Left hindlimb (tissue), 1 donor: ENCODE data around the gene PMM1.
"Not testable (repeated sequence)": the region's sequence is repeated elsewhere in the genome, so short reads cannot be mapped to it uniquely, and the experiment has no call there.

ENCODE experiments used
- DNase-seq: peaks from one replicate; pipeline ENCODE4 v3.0.0-alpha.2; 2018

The PMM1 gene

DNA sequence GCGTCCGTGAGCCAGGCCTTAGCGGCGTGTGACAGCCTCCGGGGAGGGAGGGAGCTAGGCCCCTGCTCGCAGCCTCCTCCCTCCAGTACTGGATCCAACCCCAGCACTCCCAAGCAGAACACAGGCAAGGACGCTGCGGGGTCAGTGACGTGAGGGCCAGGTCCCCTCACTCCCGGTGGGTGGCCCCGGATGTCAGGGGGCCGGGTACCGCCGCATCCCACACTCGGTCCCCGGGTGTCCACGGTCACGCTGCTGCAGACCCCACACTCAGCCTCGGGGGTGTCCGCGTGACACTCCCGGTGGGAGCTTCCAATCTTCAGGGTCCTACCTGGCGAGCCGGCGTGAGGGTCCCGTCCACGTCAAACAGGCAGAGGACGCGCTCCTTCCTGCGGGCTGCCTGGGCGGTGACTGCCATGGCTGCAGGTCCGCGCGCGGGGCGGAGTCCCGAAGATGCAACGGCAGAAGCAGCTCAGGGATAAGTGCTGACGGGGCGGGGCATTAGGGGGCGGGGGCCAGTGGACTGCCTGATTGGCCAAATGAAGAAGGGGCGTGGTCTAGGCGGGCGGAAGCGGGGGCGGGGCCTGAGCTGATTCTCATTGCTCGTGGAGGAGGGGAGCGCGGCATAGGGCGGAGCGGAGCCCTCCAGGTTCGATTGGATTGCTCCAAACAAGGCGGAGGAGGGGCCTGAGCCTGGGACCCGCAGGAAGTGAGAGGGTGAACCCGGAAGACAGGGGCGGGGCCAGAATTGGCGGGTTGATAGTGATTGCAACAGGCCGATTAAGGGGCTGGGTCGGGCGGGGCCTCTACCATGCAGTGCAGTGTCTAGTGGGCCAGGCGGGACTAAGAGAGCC, at the start of gene PMM1:
PMM1 (minus strand) TSS at position 450 of the 851 bp plus-strand sequence; CDS start at position 415, 35 bp downstream.
- peak; percentile 100 for DNase-seq

DNA sequence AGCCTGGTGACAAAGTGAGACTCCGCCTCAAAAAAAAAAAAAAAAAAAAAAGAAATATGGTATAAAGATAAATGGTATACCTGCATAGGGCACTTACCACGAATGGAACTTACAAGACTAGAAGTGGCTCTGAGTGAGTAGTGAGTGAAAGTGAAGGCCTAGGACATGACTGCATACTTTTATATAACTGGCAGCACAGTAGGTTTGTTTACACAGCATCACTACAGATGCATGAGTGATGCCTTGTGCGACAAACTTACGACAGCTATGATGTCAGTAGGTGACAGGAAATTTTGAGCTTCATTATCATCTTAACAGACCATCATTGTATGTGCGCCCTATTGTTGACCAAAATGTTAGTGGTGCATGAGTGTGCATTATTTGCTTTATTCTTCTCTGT, 49.1 kb upstream of the PMM1 start:
- DNase-seq, result no peak

DNA sequence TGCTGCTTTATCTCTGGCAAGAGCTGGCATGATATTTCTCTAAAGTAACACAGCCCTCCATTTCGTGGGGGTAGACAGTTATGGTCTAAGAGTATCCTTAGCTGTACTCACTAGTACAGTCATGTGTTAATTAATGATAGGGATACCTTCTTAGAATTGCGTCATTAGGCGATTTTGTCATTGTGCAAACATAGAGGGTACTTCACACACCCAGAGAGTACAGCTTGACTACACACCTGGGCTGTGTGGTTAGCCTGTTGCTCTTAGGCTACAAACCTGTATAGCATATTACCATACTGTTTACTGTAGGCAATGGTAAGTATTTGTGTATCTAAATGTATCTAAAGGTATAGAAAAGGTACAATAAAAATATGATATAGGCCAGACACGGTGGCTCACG, 48.5 kb upstream of the PMM1 start:
- no peak for DNase-seq

DNA sequence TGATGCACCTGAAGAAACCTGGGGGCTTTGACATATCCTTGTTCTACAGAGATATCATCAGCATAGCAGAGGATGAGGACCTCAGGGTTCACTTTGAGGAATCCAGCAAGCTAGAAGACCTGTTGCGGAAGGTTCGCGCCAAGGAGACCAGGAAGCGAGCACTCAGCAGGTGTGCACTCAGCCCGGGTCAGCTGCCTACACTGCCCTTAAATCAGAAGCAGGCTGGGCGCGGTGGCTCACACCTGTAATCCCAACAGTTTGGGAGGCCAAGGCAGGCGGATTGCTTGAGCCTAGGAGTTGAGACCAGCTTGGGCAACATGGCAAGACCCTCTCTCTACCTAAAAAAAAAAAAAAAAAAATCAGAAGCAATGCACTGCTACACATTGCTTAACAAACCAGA, 48.0 kb upstream of the PMM1 start:
- not testable (repeated sequence) for DNase-seq

DNA sequence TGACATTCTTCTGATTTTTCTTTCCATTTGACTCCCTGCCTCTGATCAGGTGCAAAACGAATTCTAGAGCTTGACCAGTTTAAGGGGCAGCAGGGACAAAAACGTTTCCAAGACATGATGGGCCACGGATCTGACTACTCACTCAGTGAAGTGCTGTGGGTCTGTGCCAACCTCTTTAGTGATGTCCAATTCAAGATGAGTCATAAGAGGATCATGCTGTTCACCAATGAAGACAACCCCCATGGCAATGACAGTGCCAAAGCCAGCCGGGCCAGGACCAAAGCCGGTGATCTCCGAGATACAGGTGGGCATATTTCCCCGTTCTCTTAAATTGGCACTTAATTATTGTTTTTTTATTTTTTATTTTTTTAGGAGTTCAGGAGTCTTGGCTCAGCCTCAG, 46.8 kb upstream of the PMM1 start:
- no peak for DNase-seq

DNA sequence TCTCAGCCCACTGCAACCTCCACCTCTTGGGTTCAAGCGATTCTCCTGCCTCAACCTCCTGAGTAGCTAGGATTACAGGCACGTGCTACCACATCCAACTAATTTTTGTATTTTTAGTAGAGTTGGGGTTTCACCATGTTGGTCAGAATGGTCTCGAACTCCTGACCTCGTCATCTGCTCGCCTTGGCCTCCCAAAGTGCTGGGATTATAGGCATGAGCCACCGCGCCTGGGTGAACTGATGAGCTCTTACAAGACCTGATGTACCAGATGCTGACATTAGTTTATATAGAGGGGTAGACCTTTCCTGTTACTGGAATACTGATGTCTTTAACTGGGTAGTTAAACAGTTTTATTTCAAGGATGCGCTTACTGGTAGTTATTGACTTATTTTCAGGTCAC, 45.0 kb upstream of the PMM1 start:
- DNase-seq, result not testable (repeated sequence)

DNA sequence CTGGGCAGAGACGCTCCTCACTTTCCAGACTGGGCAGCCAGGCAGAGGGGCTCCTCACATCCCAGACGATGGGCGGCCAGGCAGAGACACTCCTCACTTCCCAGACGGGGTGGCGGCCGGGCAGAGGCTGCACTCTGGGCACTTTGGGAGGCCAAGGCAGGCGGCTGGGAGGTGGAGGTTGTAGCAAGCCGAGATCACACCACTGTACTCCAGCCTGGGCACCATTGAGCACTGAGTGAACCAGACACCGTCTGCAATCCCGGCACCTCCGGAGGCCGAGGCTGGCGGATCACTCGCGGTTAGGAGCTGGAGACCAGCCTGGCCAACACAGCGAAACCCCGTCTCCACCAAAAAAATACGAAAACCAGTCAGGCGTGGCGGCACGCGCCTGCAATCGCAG, 42.0 kb upstream of the PMM1 start:
- not testable (repeated sequence) for DNase-seq

DNA sequence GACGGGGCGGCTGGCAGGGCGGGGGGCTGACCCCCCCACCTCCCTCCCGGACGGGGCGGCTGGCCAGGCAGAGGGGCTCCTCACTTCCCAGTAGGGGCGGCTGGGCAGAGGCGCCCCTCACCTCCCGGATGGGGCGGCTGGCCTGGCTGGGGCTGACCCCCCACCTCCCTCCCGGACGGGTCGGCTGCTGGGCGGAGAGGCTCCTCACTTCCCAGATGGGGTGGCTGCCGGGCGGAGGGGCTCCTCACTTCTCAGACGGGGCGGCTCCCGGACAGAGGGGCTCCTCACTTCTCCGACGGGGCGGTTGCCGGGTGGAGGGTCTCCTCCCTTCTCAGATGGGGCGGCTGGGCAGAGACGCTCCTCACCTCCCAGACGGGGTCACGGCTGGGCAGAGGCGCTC, 41.5 kb upstream of the PMM1 start:
- not testable (repeated sequence) for DNase-seq

DNA sequence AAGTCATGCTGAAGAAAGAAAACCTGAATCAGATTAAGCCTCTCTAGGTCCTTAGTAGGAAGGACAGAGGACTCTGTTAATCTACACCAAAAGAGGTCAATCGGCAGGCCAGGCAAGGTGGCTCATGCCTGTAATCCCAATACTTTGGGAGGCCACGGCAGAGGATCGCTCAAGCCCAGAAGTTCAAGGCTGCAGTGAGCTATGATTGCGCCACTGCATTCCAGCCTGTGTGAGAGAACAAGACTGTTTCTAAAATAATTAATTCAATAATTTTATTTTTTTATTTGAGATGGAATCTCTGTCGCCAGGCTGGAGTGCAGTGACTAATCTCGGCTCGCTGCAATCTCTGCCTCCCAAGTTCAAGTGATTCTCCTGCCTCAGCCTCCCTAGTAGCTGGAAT, 35.9 kb upstream of the PMM1 start:
- no peak for DNase-seq

DNA sequence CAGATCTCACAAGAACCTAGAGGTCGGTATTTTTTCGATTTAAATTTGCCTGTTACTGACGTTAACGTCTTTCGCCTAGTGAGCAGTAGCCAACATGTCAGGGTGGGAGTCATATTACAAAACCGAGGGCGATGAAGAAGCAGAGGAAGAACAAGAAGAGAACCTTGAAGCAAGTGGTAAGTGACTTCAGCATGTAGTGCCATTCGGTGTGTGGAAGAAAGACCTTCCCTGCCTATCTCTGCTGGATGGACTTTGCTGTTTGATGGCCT, 32.2 kb upstream of the PMM1 start:
- DNase-seq, result no peak

DNA sequence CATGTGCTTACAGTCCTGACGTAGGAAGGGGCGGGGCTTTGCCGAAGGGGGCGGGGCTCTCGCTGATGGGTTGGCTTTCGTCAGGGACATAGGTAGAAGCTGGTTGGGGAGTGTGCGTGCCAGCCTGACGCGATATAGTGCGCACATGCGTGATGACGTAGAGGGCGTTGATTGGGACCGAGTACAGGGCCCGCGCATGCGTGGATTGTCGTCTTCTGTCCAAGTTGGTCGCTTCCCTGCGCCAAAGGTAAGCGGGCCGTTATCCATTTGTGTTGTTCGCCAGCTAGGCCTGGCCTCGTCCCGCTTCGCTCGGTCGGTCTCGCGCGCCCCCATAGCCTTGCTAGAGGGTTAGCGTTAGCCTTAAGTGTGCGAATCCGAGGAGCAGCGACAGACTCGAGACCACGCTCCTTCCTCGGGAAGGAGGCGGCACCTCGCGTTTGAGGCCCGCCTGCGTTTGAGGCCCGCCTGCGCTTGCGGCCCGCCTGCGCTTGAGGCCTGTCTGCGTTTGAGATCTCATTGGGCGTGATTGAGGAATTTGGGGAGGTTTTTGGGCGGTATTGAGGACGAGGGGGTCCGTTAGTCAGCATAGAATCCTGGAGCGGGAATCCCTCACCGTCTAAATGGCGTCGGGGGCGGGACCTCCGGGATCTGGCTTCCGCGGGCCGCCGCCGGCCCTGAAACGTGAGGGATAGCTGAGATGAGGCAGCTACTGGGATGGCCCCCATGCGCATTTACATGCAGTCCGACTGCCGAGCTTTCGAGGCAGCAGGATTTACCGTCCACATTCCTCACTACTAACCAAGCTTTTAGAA, 31.7 kb upstream of the PMM1 start, which contains the start of gene XRCC6:
XRCC6 (plus strand) TSS at position 197 of the 812 bp plus-strand sequence. CDS start 710 bp downstream, outside the sequence.
- peak; percentile 100 for DNase-seq

DNA sequence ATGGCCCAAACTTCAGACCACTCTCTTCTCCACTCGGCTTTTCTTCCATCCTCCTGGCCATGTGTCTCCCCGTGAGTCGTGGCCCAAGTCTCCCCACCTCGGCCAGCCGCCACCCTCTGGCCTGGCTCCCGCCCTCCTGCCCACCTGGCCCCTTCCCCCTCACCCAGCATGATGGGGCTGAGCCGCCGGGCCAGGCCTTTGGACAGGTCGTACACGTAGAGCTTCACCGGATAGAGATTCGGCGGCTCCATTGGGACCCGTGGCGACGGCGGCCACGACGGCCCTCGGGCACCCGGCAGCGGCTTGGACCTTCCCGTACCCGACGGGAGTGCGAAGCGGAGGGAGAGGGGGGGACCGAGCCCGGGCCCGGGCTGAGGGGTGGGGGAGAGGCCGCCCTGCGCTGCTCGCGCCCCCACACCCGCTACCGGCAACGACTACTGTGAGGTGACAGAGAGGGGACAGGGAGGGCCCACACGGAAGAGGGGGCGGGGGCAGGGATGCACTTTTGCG, 31.0 kb upstream of the PMM1 start, which contains the start of gene DESI1:
DESI1 (minus strand) TSS at position 455 of the 510 bp plus-strand sequence; CDS start at position 251, 204 bp downstream.
- DNase-seq, result no peak

DNA sequence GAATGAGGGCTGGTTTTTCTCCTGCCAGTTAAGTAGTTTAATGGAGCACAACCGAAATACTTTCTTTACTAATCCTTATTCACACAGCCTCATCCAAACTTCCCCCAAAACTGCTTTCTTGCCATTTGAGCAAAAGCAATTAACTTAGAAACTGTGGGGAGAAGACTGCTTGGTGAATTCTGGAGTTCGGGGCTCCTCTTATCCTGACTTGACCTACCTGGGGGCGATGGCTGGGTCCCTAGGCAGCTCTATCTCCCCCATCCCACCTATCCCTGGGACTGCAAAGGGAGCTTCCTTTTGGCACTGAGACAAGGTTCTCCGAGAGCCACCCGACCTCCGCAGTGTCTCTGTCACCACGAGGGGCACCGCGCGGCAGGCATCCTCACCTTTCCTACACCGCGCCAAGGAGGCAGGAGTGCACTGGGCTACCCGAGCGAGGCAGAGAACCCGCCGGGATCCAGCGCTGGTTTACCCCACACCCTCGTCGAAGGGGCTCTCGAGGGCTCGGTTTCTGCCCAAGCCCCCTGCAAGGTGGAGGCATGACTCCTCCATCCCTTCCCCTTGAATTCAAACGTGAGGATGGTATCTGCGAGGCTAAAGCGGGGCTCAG, 30.4 kb upstream of the PMM1 start:
- peak; percentile 50 for DNase-seq

DNA sequence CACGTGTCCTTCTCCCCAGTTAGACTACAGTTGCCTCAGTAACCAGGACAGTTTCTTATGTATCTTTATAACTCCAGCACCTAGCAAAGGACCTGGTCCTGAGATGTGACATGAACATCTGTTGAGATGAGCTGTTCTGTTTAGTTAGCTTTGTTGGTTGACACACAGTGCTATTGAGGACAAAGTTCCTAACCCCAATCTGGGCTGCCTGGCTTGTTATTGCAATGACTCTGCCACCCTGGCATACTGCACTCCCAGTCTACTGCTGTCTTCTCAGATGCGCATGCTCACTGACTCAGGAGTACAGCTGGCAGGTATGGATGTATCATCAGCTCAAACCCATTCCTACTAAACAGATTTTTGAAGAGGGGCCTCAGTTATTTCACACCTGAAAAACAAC, 23.8 kb upstream of the PMM1 start:
- no peak for DNase-seq

DNA sequence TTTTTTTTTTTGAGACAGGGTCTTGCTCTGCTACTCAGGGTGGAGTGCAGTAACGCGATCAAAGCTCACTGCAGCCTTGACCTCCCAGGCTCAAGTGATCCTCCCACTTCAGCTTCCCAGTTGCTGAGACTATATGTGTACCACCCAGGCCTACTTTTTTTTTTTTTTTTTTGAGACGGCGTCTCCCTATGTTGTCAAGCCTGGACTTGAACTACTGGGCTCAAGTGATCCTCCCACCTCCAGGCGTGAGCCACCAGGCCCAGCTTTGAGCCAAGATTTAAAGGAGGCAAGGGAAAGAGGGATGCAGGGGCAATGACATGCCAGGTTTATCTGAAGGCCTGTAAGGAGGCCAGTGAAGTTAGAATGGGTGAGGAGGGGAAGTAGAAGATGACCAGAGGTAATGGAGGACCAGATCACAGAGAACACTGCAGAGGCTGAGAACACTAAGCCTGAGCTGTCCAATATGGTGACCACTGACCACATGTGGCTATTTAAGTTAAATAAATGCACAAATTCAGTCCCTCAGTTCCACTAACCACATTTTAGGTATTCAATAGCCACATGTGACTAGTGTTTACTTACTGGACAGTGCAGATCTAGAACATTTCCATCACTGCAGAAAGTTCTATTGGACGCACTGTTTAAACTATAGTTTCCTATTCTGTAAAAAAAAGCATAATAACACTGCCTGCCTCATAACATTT, 23.1 kb upstream of the PMM1 start:
- no peak for DNase-seq

DNA sequence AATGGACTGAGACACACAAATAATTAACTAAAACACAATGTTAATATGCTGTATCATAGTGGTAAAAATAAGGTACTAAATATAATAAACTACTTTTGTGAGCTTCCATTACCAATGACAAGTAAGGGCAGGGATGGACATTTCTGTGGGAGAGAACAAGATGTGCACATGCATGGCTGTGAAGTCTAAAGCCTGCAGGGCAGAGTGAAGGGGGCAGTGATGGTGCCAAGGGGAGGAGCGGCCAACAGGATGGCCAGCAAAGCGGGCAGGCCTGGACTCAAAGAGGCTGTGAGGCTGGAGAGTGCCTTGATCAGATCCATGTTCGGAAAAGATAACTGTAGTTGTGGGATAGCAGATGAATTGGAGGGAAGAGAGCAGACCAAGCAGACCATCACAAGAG, 18.7 kb upstream of the PMM1 start:
- no peak for DNase-seq

DNA sequence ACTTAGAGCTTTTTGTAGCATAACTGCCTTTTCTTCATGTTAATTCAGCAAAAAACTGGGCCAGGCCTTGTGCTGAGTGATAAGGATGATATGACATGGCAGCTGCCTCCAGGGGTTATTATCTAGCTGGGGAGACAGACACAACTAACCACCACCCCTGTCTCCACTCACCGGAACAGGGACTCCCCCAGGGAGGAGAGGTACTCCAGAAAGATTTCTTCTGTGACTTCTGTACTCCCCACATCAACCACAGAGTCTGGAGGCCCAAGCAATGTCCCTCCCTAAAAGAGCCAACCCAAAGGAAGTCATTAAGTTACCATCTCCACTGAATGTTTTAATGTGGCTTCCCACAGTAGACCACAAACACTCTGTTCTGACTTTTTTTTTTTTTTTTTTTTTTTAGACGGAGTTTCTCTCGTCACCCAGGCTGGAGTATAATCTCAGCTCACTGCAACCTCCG, 14.3 kb upstream of the PMM1 start:
- no peak for DNase-seq

DNA sequence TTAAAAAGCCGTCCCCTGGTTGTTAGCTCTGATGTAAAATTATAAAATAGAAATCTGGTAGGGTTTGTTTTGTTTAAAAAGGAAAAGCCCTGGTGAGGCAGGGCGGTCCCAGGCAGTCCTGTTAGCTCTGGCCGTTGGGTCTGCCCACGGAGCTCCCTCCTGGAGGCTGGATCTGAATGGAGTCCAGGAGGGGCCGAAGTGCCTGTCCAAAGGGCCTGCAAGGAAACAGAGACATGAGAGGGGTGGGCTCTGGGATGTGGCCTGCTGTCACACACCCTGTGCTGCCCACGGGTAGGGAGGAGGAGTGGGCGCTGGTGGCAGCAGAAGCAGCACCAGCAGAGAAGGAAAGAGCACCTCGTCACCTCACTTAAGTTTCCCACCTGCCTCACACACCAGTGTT, 11.3 kb upstream of the PMM1 start:
- no peak for DNase-seq

DNA sequence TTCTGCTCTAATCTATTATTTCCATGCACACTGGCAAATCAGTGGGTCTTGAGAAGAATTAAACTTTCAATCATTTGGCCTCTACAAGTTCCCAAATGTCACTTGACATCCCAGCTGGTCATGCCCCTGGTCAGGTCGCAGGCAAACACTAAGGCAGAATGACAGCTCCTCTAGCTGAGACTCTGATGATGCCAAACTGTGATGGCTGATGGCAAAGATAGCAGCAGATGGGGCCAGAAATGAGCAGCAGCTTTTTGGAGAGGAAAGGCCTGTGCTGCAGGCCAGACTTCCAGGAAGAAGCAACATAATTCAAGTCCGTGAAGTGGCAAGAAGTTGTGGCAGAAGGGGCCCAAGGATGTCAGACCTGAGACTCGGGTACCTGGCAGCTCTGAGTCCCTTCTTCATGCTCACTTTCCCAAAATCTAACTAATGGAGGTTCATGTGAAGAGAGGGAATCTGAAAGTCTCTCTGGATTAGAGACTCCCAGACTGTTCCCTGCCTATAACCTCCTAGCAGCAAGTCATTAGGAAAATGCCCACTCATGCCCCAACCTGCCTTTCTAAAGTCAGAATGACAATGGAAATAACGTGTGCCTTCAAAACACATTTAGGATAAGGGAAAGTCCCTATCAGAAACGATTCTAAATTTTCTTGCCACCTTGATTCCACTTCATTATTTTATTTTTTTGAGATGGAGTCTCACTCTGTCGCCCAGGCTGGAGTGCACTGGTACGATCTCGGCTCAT, 9.4 kb upstream of the PMM1 start:
- no peak for DNase-seq

DNA sequence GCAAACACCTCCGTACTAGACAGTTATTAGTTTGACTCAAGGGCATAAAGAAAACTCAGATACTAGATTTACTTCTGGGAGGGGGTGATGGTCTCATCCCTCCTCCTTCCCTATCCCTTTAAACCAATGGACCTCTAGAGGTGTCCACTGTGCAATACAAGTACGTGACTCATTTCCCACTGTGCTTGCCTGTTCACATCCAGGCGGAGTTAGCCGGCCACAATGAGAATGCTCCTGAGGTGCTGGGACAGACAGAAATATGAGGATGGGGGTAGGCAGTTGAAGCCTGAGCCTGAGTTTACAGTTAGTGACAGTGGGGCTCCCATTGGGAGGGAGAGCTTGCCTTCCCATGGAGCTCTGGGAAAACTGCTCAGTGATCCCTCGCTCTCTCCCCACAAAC, 8.4 kb upstream of the PMM1 start:
- no peak for DNase-seq

DNA sequence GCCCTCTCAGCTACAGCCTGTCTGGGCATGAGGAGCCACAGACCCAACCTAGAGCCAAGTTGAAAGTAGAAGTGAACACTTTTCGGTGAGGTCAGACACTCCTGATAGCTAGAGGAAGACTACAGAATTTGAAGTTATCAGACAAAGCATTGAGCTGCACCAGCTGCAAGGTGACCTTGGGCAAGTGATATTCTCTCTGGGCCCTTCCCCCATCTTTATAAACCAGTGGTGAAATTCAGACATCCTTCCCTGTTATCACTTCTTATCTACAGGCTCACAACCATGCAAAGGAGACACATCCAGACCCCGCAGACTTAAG, 8.0 kb upstream of the PMM1 start:
- DNase-seq, result no peak
